Fibroblast of peridontal ligament (primary cell): Measurements from ENCODE around the gene ZNF414.
"Not testable (repeated sequence)": the region's sequence is repeated elsewhere in the genome, so short reads cannot be mapped to it uniquely, and the experiment has no call there.

Source experiments
- DNase-seq: peaks from one replicate; pipeline ENCODE4 v3.0.0-alpha.2; 2010; ENCODE audit errors: extremely low read depth

ZNF414 gene

GRCh38 chr19:8513687-8514504, at the start of gene ZNF414:
Gene ZNF414 (minus strand): TSS chr19:8514167. CDS start chr19:8514046, 121 bp downstream.
- DNase-seq, result peak; percentile 91

- DNase-seq, result no peak
Observed at GRCh38 chr19:8561075-8561764, 47.3 kb upstream of the ZNF414 start.

- no peak for DNase-seq
Observed at GRCh38 chr19:8558325-8558724, 44.4 kb upstream of the ZNF414 start.

GRCh38 chr19:8557642-8558238, 43.8 kb upstream of the ZNF414 start:
- DNase-seq, result no peak

GRCh38 chr19:8553729-8554128, 39.8 kb upstream of the ZNF414 start:
- DNase-seq, result not testable (repeated sequence)

GRCh38 chr19:8552810-8553209, 38.8 kb upstream of the ZNF414 start:
- no peak for DNase-seq

- DNase-seq, result no peak
Observed at GRCh38 chr19:8550070-8550469, 36.1 kb upstream of the ZNF414 start.

GRCh38 chr19:8545743-8546142, 31.8 kb upstream of the ZNF414 start:
- no peak for DNase-seq

- DNase-seq, result no peak
Observed at GRCh38 chr19:8544168-8544567, 30.2 kb upstream of the ZNF414 start.

- no peak for DNase-seq
Observed at GRCh38 chr19:8539621-8540149, 25.7 kb upstream of the ZNF414 start.

GRCh38 chr19:8537099-8537498, 23.1 kb upstream of the ZNF414 start:
- no peak for DNase-seq

- no peak for DNase-seq
Observed at GRCh38 chr19:8536282-8536681, 22.3 kb upstream of the ZNF414 start.

- no peak for DNase-seq
Observed at GRCh38 chr19:8532225-8532624, 18.3 kb upstream of the ZNF414 start.

- no peak for DNase-seq
Observed at GRCh38 chr19:8531470-8531869, 17.5 kb upstream of the ZNF414 start.

GRCh38 chr19:8530061-8530679, 16.2 kb upstream of the ZNF414 start:
- no peak for DNase-seq

GRCh38 chr19:8529369-8530006, 15.5 kb upstream of the ZNF414 start:
- no peak for DNase-seq

GRCh38 chr19:8528500-8528899, 14.5 kb upstream of the ZNF414 start:
- no peak for DNase-seq

- peak; percentile 89 for DNase-seq
Observed at GRCh38 chr19:8526345-8527091, 12.6 kb upstream of the ZNF414 start.

- no peak for DNase-seq
Observed at GRCh38 chr19:8525401-8525684, 11.4 kb upstream of the ZNF414 start.

GRCh38 chr19:8519388-8519787, 5.4 kb upstream of the ZNF414 start:
- DNase-seq, result no peak

GRCh38 chr19:8518536-8518935, 4.6 kb upstream of the ZNF414 start:
- DNase-seq, result no peak
